LoVo (cell line): Measurements from ENCODE around the gene EPB41L4B.
"Not testable (repeated sequence)": the region's sequence is repeated elsewhere in the genome, so short reads cannot be mapped to it uniquely, and the experiment has no call there.

Source experiments
- DNase-seq: peaks from one replicate; pipeline ENCODE4 v3.0.0-alpha.2; 2016; ENCODE audit warnings: low spot score

EPB41L4B gene

DNA sequence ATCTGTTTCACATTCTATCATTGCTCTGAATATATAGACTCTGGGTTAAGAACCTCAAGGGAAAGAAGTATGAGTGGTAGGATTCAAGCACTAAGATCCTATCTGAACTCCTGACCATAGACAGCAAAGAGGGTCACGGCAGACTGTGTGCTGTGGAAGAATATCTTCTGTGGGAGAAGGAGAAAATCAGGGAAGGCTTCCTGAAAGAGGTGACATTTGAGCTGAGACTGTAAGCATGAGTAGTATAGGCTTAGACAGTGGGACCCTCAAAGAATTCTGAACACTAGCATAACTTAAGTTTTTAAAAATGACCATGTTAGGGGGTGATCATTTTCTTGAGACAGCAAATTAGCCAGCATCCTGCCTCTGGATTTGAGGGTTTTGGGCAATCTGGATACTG lies 157.7 kb downstream of the EPB41L4B start:
- DNase-seq, result no peak

DNA sequence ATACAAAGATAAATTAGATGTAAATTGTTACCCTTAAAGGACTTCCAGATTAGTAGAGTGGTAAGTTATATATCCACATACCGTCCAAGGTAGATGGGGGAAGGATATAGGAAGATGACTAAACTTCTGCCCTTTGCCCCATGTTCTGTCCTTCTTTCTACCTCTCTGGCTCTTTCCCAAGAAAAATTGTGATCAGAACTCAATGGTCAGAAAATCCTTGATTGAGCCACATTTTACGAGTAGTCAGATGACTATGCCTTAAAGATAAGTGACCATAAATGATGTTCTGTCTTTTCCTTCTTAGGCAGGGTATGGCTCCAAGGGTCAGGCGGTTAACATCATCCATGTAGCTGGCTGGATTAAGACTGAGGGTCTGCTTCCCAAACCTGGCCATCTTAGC lies 158.2 kb downstream of the EPB41L4B start:
- no peak for DNase-seq

DNA sequence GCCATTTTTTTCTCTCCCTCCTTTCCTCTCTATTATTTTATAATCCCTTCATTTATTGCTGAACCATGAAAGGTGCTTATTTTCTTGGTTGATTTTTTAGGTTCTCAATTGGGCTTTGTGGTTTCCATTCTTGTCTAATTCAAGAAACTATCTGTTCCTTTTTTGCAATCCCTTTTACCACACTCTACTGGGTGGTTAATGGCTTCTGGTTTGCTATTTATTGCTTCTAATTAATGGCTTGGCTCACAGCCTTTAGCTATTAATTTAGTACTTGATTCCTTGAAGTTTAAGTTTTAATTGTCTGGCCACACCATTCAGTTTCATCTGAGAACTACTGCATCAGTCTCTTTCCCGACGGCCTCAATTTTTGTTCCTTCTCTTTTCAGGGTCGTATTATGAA lies 159.4 kb downstream of the EPB41L4B start:
- DNase-seq, result no peak

DNA sequence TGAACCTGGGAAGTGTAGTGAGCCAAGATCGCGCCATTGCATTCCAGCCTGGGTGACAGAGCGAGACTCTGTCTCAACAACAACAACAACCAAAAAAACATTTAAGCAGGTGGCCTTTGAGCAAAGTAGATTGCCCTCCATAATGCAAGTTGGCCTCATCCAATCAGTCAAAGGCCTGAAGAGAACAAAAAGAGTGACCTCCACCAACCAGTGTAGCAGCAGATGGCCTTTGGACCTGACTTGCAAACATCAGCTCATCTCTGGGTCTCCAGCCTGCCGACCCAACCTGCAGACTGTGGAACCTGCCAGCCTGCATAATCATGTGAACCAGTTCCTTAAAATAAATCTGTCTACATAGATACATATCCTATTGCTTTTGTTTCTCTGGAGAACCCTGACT lies 161.3 kb downstream of the EPB41L4B start:
- DNase-seq, result no peak

DNA sequence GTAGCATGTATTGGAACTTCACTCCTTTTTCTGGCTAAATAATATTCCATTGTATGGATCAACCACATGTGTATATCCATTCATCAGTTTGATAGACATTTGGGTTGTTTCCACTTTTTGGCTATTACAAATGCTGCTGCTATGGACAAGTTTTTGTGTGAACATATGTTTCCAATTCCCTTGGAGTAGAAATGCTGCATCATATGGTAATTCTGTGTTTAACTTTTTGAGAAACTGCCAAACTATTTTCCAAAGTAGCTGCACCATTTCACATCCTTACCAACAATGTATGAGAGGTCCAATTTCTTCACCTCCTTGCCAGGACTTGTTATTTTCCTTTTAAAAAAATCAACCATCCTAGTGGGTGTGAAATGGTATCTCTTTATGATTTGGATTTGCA lies 162.2 kb downstream of the EPB41L4B start:
- no peak for DNase-seq

DNA sequence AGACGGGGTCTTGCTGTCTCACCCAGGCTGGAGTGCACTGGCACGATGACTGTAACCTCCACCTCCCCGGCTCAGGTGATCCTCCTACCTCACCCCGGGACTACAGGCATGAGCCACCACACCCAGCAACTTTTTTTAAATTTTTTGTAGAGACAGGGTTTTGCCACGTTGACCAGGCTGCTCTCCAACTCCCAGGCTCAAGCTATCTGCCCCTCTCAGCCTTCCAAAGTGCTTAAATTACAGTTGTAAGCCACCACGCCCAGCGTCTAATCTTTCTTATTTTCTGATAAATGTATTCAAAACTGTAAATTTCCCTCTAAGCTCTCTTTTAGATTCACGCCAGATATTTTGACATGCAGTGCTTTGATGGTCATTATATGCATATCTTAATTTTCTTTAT lies 164.2 kb downstream of the EPB41L4B start:
- no peak for DNase-seq

DNA sequence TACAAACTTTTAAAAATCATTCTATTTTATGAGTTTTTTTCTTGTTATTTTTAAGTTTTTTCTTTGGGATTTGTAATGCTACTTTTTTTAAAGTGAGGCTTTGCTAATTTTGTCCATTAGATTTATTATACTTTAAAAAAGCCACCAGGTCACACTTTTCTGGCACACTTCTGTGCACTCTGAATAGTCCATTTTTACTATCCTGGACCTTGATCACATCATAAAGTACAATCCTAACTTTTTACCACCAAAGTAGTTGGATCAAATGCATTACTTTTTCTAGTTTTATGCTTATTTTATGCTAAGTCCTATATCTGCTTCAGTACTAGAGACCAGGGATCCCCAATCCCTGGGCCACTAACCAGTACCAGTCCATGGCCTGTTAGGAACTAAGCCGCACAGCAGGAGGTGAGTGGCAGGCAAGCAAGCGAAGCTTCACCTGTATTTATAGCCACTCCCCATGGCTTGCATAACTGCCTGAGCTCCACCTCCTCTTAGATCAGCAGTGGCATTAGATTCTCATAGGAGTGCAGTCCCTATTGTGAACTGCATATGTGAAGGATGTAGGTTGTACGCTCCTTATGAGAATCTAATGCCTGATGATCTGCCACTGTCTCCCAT lies 169.8 kb downstream of the EPB41L4B start:
- DNase-seq, result peak; percentile 27

DNA sequence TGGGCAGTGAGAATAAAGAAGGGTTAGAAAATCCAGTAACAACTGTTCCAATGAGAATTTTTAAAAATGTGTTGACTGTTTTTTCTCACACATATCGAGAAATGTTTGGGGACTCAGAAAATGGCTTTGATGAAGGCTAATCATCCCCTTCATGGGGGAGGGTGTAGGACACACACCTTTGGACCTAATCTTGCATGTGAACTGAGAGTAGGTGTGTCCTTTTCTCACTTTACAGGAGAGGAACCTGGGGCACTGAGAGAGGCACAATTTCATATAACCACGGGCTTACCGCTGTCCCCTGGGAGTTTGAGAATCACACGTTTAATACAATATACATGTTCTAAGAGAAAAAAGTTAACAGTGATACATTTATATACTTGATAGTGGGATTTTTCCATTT lies 171.1 kb downstream of the EPB41L4B start:
- no peak for DNase-seq

DNA sequence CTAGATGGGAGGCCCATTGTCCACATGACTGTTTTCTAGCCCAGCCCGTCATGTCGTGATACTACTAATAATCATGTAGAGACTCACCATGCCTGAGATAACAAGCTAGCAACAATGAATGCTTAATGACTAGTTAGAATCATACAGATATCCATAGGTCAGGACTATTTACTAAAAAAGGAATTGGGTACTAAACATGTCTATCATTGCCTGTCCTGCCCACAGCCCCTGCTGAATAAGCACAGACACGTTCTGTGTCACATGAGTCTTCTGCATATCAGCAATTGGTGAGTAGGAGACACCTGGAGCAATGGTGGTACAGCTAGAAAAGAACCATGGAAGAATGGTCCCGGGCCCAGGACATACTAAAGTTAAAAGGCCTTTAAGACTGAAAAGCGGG lies 171.8 kb downstream of the EPB41L4B start:
- no peak for DNase-seq

DNA sequence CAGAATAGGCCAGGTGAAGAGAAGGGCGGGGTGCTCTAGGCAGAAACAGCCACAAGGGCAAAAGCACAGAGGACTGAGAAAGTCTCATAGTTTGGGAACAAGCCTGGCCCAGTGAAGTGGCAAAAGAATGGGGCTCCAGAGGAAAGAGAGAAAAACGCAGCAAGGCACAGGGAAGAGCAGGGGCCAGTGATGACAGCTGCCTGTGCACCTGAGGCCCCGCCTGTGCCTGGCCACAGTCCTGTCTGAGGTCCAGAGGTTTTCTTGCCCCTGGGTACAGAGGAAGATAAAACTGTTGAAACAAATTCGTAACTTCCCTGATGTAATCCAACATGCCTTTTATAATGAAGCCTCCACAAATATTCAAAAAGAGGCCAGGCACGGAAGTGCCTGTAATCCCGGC lies 175.8 kb downstream of the EPB41L4B start:
- no peak for DNase-seq

DNA sequence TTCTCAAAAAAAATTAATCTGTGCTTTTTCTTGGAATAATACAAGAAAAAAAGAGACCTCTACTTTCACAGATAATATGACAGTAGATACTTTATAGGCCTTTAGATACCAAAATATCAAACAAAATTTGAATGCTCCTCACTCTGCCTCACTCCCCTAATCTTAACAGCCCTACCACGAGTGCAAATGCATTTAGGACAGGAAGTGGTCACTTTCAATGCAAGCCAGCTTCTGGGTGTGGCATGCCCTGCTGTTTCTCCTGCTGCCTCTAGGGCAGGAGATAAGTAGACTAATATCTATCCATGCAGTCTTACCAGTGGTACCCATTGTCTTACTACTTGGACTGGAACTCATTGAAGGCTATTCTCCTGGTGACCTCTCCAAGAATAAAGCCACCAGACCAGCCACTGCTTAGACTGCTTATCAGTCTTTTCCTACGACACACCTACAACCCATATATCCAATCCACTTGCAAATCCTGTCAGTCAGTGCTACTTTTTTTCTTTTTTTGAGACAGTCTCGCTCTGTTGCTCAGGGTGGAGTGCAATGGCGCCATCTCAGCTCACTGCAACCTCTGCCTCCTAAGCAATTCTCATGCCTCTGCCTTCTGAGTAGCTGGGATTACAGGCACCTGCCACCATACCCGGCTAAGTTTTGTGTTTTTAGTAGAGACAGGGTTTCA lies 176.8 kb downstream of the EPB41L4B start:
- peak; percentile 27 for DNase-seq

DNA sequence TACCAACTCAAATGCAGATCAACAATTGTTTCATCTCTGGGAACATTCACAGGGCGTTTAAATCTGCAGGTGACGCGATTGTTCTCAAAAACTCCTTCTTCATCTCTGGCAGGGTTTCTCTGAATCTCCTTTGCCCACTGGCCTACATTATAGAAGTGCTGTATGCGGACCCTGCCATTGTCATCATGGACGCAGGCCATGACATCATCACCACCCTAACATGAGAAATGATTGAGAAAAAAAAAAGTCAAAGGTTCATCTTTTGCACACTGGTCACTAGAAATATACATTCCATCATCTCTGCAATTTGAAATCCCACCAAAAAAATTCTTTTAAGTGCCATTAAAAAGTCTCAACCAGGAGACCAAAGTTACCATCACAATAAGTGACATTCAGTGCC lies 179.5 kb downstream of the EPB41L4B start:
- no peak for DNase-seq

DNA sequence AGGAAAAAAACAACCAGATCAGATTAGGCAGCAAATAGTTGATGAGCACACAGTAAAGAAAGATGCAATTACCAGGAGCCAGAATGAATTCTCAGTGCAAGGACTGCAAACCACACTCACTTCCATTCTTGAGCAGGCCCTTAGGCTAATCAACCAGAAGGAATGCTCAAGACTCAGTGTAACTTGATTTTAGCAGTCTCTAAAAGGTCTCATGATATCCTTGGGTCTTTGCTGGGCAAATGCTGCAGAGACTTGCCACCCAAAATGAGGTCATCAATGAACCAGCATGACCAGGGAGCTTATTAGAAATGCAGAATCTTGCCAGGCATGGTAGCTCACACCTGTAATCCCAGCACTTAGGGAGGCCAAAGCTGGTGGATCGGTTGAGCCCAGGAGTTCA lies 181.0 kb downstream of the EPB41L4B start:
- no peak for DNase-seq

DNA sequence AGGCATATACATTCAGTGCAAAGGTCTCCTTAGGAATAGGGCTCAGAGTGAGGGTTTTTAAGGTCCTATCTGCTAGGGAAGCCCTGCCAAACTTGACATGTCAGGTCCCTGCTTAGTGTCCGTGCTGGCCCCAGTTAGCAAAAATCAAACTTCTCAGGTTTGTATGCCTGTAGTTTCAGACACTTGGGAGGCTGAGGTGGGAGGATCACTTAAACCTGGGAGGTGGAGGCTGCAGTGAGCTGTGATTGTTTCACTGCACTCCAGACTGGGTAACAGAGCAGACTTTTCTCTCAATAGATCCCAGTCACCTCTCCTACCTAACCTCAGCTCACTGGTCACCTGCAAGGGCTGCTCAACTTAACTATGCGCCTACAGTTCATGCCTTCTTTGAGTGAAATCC lies 182.4 kb downstream of the EPB41L4B start:
- DNase-seq, result no peak

DNA sequence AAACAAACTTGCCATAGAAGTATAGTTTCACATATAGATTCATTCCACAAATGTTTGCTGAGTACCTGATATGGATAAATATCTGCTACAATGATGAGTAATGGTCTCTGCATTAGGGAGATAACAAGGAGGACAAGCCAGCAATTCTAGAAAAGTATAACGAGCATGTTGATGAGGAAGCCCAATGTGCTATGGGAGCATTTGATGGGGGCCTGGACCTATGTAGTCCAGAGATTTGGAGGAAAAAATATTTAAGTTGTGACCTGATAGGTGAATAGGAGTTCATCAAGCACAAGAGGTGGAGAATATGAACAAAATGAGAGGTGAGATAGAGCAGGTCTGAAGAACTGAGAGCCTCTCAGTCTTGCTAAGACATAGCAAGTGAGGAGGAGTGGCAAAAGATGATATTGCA lies 186.7 kb downstream of the EPB41L4B start:
- no peak for DNase-seq

DNA sequence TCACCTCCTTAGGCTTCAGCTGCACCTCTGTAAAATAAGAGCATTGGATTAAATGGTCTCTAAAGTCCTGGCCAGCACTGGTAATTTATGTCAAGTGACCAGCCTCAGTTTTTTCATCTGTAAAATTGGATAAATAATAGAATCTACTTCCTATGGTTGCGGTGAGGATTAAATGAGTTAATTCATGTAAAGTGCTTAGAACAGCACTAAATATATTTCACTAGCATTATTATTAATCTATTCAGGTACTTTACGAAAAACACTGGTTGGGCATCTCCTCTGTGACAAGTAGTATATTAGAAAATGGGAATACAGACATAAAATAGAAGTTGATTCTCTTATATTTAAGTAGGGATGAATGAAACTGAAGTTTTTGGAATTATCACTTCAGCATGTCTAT lies 187.3 kb downstream of the EPB41L4B start:
- no peak for DNase-seq

DNA sequence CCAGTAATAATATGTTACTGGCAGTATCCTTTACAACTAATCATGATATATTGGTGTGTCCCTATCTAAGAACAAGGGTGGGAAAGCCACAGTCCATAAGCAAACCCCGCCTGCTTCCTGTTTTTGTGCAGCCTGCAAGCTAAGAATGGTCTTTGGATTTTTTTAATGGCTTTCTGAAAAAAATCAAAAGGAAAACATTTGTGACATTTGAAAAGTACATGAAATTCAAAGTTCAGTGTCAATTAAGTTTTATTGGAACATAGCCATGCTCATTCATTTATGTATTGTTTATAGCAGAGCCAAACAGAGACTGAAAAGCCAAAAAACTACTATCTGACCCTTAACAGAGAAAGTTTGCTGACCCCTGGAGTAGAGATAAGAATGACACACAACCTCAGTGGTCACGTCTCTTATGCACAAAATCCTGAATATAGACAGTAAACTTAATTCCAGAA lies 188.3 kb downstream of the EPB41L4B start:
- no peak for DNase-seq

DNA sequence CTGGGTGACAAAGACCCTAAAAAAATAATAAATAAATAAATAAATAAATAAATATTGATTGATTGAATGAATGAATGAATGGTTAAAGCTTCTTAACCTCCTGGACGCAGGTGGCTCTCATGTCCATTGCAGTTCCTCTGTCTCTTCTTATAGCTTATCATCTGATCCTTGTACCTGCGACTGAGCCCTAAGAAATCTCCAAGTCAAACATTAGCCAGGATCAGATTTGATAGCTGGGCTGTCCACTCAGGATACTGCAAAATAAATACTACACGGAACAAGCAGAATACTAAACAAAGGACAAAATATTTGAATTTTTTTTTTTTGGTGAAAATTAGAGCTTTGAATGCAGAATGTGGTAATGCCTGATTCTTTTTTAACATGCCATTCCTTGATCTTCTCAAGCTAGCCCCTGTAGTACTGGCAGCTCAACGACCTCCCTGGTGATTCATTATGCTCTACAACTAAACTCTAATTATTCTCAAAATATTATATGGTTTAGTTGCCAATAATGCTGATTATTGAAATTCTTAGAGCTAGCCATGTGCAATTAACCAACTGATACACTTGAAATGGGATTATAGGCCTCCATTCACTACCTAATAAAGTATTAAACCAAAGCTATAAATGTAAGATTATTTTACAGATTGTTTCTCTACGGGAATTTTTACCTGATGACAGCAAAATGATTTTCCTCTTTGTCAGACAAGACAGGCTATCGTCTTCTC lies 191.2 kb downstream of the EPB41L4B start:
- no peak for DNase-seq

DNA sequence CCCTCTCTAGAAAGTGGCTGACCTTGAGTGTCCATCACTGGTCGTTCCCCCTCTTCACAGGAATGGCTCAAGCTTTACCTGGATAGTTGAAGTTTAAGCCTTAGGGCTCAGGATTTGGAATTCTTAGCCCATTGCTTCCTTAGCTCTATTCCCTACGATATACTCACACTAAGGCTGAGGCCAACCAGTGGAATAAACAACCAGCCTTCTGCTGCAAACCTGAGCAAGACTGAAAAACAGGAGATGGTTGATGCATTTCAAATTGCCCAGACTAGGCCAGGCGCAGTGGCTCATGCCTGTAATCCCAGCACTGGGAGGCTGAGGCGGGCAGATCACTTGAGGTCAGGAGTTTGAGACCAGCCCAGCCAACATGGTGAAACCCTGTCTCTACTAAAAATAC lies 194.2 kb downstream of the EPB41L4B start:
- not testable (repeated sequence) for DNase-seq

DNA sequence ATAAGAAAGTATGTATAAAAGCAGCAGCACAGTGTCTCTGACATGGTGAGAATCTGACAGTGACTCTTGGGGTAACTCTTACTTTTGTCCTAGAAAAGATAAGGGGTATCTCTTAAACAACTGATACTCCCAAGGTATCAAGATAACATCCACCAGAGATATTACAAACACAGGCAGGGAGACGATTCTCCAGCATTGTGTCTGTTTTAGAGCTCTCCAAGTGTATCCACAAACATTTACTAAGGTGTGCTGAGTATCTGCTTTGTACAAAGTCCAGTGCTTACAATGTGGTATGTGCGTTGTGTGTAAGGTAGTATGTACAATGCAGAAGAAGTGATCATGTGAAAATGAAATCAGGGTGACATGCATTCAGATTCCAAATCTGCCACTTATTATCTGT lies 196.7 kb downstream of the EPB41L4B start:
- DNase-seq, result no peak

DNA sequence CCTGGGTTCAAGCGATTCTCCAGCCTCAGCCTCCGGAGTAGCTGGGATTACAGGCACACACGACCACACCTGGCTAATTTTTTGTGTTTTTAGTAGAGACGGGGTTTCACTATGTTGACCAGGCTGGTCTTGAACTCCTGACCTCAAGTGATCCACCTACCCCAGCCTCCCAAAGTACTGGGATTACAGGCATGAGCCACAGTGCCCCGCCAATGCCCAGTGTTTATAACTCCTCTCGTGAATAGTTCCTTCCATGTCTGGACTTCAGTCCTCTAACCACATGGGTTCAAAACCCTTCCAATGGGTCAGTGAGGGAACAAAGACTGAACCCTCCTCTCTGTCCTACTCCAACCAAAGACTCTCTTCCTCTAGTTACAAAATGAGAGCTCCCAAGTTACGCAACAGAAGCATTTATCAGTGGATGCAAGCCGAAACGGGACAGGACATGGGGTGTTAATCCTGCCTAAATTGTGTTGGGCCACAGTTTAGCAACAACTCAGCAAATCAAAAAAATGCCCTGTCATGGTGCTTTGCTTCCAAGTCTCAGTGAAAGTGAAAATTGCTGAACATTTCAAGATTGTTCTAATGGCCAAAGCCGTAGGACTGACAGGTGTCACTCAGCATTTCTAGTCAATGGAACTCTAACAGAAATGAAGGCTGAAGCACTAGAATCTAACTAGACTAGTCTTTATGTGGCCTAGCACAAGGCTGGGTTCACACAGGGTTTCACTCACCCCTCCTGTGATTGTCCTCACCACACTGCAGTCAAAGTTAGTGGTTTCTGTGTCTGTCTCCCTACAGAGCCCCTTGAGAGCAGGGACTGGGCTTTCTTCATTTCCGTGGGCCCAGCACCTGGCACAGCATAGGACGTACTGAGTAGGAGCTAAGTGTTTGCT lies 197.9 kb downstream of the EPB41L4B start:
- DNase-seq, result no peak
